ENCODE results near the gene GALNT18.

GALNT18 gene

DNA sequence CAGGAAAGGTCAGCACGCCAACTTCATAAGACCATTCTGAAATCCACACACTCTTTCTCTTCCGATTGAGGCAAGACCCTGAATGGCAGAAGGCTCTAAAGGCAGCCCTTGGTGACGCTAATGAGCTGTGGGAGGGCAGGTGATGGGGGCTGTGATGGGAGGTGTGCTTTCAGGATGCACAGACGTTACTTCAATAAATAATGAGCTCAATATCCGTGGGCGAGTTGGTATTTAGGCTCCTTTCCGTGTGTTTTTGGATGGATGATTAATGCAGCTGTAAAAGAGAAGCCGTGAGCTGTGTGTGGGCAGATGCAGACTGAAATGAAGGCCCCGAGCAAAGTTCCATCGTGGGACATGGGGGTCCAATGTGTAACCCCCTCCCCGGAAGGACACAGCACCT is 138.2 kb downstream of the GALNT18 start:
- peaks cover 2% of the 10 kb centered on the region for H3K27me3 Mint-ChIP-seq
- no peak overlapping the region for H3K4me3 Mint-ChIP-seq
- H3K4me1 Mint-ChIP-seq = no peaks in the 10 kb centered on the region
- no peaks in the 10 kb centered on the region for H3K9me3 Mint-ChIP-seq
- no peaks in the 10 kb centered on the region for H3K36me3 Mint-ChIP-seq
- DNase-seq (ENCODE audit: low spot score in 2 of 2) = no peak
- ATAC-seq (ENCODE audit: low read depth) = no peak
- no peak overlapping the region for H3K27ac Mint-ChIP-seq

DNA sequence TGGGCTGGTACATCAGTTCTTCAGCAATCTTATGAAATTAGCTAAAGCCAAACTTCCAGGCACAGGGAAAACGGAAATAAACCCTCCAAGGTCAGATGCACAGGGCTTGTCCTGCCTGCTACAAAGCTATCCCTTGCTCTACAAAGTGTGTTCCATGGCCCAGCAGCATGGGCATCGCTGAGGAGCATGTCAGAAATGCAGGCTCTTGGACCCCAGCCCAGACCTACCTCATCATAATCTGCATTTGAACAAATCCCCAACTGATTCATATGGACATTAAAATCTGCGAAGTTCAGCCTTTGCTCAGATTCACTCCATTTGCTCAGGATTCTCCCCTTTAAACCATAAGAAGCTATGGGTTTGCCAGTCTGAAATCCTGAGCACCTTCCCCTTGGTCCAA is 139.1 kb downstream of the GALNT18 start:
- Mint-ChIP-seq H3K36me3 (no peaks in the 10 kb centered on the region), H3K9me3 (no peaks in the 10 kb centered on the region), H3K27ac (no peak overlapping the region), H3K27me3 (no peaks in the 10 kb centered on the region), H3K4me3 (no peak overlapping the region), H3K4me1 (no peaks in the 10 kb centered on the region)
- DNase-seq (ENCODE audit: low spot score in 2 of 2) (no peak), ATAC-seq (ENCODE audit: low read depth) (no peak)

DNA sequence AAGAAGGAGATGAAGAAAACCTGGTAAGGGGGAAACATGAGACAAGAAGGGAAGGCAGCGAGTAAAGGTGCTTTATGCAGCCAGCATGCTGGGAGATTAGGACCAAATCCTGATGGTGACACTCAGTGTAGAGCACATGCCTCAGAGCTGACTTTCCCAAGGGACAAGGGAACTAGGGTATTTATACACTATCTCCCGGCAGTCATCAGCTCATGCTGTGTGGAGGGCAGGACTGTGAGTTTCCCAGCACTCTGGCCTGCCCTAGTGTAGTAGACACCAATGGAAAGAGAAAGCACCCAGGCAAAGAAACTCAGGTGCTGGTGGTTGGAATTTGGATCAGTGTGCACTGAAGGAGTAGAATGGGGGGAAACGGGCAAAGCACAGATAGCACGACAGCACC is 140.4 kb downstream of the GALNT18 start:
- ATAC-seq (ENCODE audit: low read depth) (no peak), DNase-seq (ENCODE audit: low spot score in 2 of 2) (no peak)
- Mint-ChIP-seq H3K27ac (no peak overlapping the region), H3K9me3 (no peaks in the 10 kb centered on the region), H3K4me1 (no peaks in the 10 kb centered on the region), H3K4me3 (no peak overlapping the region), H3K36me3 (no peaks in the 10 kb centered on the region), H3K27me3 (no peaks in the 10 kb centered on the region)

DNA sequence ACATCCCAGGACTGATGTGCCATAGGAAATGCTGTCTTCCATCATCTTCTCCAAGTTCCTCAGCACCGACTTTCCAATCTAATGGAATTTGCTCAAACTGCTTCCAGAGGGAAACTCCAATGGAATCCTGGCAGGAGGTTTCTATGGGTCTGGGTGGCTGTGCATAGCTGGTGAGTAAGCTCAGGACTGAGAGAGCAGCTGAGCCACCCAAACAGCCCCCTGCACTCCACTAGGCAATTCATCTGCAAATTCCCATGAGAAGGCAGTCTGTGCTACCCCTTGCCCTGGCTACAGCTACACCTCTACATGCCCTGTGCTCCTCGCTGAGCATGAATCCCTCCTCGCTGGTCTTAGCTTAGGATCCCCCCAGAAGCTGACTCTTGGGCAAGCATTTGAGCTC is 140.8 kb downstream of the GALNT18 start:
- no peak for ATAC-seq (ENCODE audit: low read depth)
- no peak for DNase-seq (ENCODE audit: low spot score in 2 of 2)
- Mint-ChIP-seq H3K36me3 (no peaks in the 10 kb centered on the region), H3K4me1 (no peaks in the 10 kb centered on the region), H3K27ac (no peak overlapping the region), H3K27me3 (no peaks in the 10 kb centered on the region), H3K9me3 (no peaks in the 10 kb centered on the region), H3K4me3 (no peak overlapping the region)

DNA sequence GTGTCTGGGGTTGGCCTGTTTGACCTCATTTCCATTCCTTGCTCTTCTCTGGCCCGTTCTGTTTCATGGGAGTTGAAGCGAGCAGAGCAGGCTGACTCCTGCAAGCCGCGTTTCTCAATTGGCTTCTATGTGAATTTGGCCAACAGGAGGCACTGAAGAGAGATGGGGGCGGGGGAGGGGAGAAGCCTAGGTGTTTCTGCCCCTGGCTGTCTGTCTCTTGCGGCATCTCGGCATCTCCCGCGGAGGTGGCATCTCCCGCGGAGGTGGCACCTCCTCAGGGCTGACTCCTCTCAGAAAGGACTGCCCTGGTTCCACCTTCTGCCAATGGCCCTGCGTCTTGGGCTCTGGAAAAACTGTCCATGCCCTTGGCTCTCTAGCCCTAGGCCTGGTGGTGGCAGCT is 143.1 kb downstream of the GALNT18 start:
- Mint-ChIP-seq H3K9me3 (no peaks in the 10 kb centered on the region), H3K27me3 (no peaks in the 10 kb centered on the region), H3K27ac (no peak overlapping the region)

DNA sequence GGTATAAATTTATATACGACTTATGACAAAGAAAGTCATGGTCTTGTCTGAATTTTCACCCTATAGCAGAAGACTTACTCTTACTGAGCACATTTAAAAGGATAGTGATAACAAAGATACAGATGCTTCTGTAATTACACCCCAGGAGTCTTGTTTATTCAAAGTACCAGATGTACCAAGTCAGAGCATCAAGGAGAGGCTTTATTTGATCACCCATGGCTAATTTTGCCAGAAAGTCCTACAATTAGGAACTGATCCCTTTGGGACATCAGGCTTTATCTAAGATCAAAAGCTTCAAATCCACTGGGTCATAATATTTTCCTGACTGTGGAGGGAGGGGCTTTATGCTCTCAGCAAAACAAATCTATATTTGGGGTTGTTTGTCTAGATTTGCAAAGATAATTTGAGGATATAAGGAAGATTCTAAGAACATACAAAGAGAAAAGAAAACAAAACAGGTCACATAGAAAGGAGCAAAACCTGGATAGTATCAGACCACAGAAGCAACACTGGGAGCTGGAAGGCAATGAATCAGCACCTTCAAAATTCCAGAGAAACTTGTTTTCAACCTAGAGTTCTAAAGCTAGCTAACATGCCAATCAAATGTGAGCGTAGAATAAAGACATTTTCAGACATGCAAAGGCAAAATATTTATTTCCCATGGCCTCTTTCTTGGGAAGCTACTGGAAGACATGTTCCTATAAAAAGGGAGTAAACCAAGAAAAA is 143.9 kb downstream of the GALNT18 start:
- no peak for DNase-seq (ENCODE audit: low spot score in 2 of 2)
- Mint-ChIP-seq H3K36me3 (no peaks in the 10 kb centered on the region), H3K27ac (no peak overlapping the region), H3K4me1 (no peaks in the 10 kb centered on the region), H3K27me3 (no peaks in the 10 kb centered on the region), H3K4me3 (no peak overlapping the region), H3K9me3 (no peaks in the 10 kb centered on the region)
- ATAC-seq (ENCODE audit: low read depth) = no peak

More for the DNA sequence above, 143.1 kb downstream of the GALNT18 start:
- ATAC-seq (ENCODE audit: low read depth) = no peak
- DNase-seq (ENCODE audit: low spot score in 2 of 2) = no peak
- Mint-ChIP-seq H3K36me3 (no peaks in the 10 kb centered on the region), H3K4me1 (no peaks in the 10 kb centered on the region), H3K4me3 (no peak overlapping the region)

DNA sequence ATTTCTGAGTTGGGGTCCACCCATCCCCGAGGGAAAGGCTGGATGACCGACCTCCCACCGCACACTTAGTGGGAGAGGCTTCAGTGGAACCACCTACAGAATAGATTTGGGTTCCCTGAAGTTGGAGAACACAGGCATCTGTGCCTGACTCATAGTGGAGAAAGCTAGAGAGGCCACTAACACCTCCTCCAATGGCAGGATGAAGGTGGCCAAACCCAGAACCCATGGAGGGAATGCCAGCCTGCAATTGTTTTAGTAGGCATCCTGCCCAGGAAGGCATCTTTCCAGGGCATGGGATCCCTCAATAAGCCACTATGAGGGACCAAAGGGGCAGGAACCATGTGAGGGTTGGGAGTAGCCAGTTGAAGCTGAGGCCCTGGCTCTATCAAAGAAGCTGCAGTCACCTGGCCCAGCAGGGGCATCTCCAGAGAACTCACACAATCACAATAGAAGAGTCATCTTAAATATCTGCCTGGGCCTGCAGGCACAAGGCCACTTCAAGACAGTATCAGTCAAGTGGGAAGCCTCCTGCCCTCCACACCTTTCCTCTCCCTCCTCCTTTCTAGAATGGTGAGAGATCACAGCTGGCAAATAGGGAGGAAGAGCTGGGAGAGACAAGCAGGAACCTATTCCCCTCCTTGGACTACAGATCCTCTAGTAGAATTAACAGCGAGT is 144.7 kb downstream of the GALNT18 start:
- ATAC-seq (ENCODE audit: low read depth) (no peak), DNase-seq (ENCODE audit: low spot score in 2 of 2) (no peak)
- no peaks in the 10 kb centered on the region for H3K9me3 Mint-ChIP-seq
- no peaks in the 10 kb centered on the region for H3K36me3 Mint-ChIP-seq
- H3K4me3 Mint-ChIP-seq = no peak overlapping the region
- no peak overlapping the region for H3K27ac Mint-ChIP-seq
- H3K27me3 Mint-ChIP-seq = no peaks in the 10 kb centered on the region
- H3K4me1 Mint-ChIP-seq = no peaks in the 10 kb centered on the region

DNA sequence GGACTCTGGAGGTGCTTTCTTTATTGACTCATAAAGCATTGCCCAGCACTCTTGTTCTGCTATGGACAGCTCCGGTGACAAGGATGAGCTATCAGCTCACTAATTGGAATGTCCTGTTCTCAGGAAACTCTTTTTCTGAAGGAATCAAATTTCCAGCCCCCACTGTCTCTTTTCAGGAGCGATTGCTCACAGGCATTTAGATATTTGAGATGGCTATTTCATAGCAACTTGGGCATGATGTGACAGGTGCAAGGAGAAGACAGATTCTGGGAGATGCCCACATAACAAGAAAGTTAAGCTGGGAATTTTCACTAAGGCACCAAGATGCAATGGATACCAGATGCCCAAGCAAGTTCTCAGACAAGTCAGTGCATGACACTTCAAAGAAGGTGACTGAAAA is 145.3 kb downstream of the GALNT18 start:
- Mint-ChIP-seq H3K4me3 (no peak overlapping the region), H3K4me1 (no peaks in the 10 kb centered on the region), H3K9me3 (no peaks in the 10 kb centered on the region), H3K27me3 (no peaks in the 10 kb centered on the region), H3K36me3 (no peaks in the 10 kb centered on the region), H3K27ac (no peak overlapping the region)
- no peak for DNase-seq (ENCODE audit: low spot score in 2 of 2)
- ATAC-seq (ENCODE audit: low read depth) = no peak

DNA sequence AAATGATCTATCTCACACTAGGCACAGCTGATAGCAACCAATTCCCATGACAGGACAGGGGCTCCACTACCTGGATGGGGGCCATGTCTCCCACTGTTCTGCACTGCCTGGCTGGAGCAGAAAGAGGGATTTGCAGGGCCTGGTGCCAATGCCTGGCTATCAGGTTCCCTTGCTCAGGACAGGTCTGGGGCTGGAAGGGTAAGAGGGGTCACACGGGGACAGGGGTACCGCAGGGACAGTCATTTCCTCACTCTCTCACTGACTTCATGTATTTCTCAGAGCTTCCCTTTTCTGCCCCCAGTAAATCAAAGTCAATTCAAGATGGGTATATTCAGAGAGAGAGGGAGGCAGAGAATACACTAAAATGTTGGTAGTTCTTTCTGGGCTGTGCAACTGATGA is 149.7 kb downstream of the GALNT18 start:
- no peaks in the 10 kb centered on the region for H3K4me1 Mint-ChIP-seq
- DNase-seq (ENCODE audit: low spot score in 2 of 2) (no peak), ATAC-seq (ENCODE audit: low read depth) (no peak)
- peaks cover 2% of the 10 kb centered on the region for H3K27me3 Mint-ChIP-seq
- no peak overlapping the region for H3K27ac Mint-ChIP-seq
- H3K4me3 Mint-ChIP-seq = no peak overlapping the region
- no peaks in the 10 kb centered on the region for H3K9me3 Mint-ChIP-seq
- H3K36me3 Mint-ChIP-seq = no peaks in the 10 kb centered on the region

DNA sequence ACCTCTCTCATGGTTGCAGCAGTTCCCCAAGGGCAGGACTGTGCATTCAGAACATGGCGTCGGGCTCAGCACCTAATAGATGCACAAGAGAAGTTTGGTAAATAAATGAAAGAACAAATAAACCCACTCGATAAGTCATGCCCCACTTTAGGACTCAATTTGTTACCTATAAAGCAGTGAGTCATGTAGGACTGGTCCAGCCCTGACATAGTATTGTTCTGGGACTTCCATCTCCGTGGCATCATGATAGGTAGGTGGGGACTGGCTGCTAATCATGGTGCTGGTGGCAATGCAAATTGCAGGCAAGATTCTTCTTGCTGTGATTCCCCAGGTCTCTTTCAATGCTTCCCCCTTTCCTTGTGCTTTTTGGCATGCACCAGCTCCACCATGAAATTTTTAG is 150.6 kb downstream of the GALNT18 start:
- Mint-ChIP-seq H3K4me3 (no peak overlapping the region), H3K9me3 (no peaks in the 10 kb centered on the region), H3K27ac (no peak overlapping the region), H3K27me3 (peaks cover 2% of the 10 kb centered on the region), H3K4me1 (no peaks in the 10 kb centered on the region), H3K36me3 (no peaks in the 10 kb centered on the region)
- ATAC-seq (ENCODE audit: low read depth) = no peak
- DNase-seq (ENCODE audit: low spot score in 2 of 2) = no peak

DNA sequence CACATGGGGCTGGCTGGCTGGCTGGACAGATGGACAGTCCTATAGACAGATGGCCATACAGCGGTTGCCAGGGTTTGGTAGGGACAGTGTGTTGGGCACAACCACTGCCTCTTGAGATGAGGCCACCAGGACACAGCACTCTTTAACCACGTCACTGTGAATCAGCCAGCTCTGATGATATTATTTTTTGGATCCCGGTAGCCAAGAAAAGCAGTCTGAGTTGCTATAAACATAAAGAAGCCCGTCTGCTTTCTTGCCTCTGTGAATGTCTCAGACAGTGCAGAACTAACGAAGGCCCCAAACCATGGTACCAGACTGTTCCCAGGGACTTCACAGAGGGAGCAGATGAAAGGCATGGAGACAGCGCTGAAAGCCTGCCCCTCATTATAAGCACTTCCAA is 152.9 kb downstream of the GALNT18 start:
- H3K4me1 Mint-ChIP-seq = no peaks in the 10 kb centered on the region
- no peak overlapping the region for H3K27ac Mint-ChIP-seq
- no peaks in the 10 kb centered on the region for H3K9me3 Mint-ChIP-seq

DNA sequence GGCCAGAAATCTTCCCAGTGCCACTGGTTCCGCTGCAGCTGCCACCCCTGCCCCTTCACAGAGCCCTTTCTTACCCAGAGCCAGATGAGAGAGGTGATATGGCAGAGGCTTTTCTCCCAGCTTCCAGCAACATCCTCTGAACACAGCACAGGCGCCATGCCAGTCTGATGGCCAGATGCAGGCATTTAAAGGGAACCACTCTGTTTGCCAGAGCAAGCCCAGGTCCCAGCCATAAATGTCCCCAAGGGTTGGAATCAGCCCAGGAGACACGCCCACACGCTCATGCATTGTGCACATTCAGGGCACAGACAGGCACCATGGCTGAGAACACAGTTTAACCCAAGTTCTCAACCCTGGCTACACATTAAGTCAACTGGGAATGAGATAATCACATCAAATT is 154.5 kb downstream of the GALNT18 start:
- Mint-ChIP-seq H3K36me3 (no peaks in the 10 kb centered on the region), H3K27me3 (peaks cover 2% of the 10 kb centered on the region), H3K4me1 (no peaks in the 10 kb centered on the region), H3K27ac (no peak overlapping the region), H3K4me3 (no peak overlapping the region), H3K9me3 (no peaks in the 10 kb centered on the region)
- no peak for DNase-seq (ENCODE audit: low spot score in 2 of 2)
- ATAC-seq (ENCODE audit: low read depth) = no peak

More for the DNA sequence above, 152.9 kb downstream of the GALNT18 start:
- DNase-seq (ENCODE audit: low spot score in 2 of 2) (no peak), ATAC-seq (ENCODE audit: low read depth) (no peak)
- no peaks in the 10 kb centered on the region for H3K36me3 Mint-ChIP-seq
- no peak overlapping the region for H3K4me3 Mint-ChIP-seq
- peaks cover 2% of the 10 kb centered on the region for H3K27me3 Mint-ChIP-seq

DNA sequence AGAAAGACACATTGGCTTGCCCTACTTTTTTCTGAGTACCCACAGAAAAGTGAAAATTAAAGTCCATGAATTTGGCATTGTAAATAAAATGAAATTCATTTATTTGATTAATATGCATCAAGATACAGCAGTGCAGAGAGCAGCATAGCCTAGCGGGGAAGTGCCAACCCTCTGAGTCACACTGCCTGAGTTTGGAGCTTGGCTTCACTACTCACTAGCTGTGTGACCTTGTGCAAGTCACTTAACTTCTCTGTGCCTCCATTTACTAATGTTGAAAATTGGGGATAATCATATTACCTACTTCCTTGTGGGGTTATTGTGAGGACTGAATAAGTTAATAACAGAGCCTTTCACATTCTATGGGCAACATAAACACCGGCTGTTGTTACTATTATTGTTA is 157.2 kb downstream of the GALNT18 start:
- no peaks in the 10 kb centered on the region for H3K9me3 Mint-ChIP-seq

DNA sequence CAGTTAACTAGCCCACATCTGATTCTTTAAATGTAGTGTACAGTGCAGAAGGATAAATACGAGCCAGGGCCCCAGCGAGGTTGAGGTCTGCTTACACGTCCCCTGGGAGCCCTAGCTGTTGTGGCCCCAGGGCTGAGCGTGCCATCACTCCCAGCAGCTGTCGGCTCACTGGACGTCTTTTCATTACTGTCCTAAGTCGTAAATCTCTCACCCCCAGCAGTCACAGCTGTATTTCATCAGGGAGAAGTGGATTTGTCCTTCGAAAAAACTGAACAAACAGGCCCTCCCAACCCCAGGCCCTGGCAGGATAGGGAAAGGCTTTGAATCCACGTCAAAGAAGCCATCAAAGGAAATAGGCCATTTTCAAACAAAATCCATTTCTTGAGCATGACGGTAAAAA is 158.4 kb downstream of the GALNT18 start:
- DNase-seq (ENCODE audit: low spot score in 2 of 2) (no peak), ATAC-seq (ENCODE audit: low read depth) (no peak)
- Mint-ChIP-seq H3K27ac (no peak overlapping the region), H3K4me1 (no peaks in the 10 kb centered on the region), H3K27me3 (peaks cover 2% of the 10 kb centered on the region), H3K9me3 (no peaks in the 10 kb centered on the region), H3K4me3 (no peak overlapping the region), H3K36me3 (no peaks in the 10 kb centered on the region)

More for the DNA sequence above, 157.2 kb downstream of the GALNT18 start:
- H3K4me3 Mint-ChIP-seq = no peak overlapping the region
- DNase-seq (ENCODE audit: low spot score in 2 of 2) (no peak), ATAC-seq (ENCODE audit: low read depth) (no peak)
- H3K36me3 Mint-ChIP-seq = no peaks in the 10 kb centered on the region
- H3K27me3 Mint-ChIP-seq = no peaks in the 10 kb centered on the region
- H3K27ac Mint-ChIP-seq = no peak overlapping the region
- no peaks in the 10 kb centered on the region for H3K4me1 Mint-ChIP-seq

DNA sequence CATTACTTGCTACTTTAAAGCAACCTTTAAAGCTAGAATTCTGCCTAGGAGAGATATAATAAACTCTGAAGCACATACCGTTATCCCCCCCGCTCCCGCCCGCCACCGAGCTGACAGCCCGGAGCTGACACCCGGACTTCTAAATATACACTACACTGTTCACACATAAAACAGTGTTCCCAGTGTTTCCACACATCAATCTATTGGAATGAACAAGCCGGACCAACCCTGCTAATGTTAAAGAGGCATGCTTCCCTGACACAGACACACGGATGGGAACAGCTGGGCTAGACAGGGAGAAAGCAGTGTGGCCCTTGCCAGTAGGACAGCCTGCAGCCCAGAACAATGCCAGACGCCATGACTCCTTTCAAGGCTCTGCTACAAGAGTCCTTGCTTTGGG is 160.3 kb downstream of the GALNT18 start:
- ATAC-seq (ENCODE audit: low read depth) = no peak
- H3K36me3 Mint-ChIP-seq = no peaks in the 10 kb centered on the region
- H3K4me3 Mint-ChIP-seq = no peak overlapping the region
- no peaks in the 10 kb centered on the region for H3K4me1 Mint-ChIP-seq
- peaks cover 2% of the 10 kb centered on the region for H3K27me3 Mint-ChIP-seq
- no peak overlapping the region for H3K27ac Mint-ChIP-seq
- no peak for DNase-seq (ENCODE audit: low spot score in 2 of 2)
- no peaks in the 10 kb centered on the region for H3K9me3 Mint-ChIP-seq

Data from memory B cell (primary cell).